Measurements from ENCODE around the gene AMOTL1.

The AMOTL1 gene

DNA sequence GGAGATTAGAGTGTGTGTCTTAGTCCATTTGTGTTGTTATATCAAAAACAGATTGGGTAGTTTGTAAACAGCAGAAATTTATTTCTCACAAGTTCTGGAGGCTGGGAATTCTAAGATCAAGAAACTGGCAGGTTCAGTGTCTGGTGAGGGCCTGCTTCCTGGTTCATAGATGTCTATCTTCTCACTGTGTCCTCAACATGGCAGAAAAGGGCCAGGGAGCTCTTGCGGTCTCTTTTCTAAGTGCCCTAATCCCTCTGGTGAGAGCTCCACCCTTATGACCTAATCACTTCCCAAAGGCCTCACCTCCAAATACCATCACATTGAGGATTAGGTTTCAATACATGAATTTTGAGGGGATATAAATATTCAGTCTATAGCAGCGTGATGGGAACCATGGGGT lies 25.5 kb upstream of the AMOTL1 start:
- DNase-seq: no peak

DNA sequence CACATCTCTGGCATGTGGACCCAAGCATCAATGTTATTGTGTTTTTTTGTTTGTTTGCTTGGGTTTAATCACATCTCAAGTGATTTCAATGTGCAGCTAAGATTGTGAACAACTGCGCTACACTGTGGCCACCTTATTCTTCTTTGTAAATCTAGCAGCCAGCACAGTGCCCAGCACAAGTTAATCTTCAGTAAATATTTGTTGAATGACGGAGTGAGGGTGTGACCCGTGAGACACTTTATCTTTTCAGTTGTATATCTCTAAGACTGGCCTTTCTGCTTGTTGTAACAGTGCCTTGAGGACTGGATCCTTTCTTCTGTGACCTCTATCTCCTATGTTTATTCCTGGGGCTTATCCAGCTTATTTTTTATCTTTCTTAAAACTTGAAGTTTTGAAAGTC lies 21.4 kb upstream of the AMOTL1 start:
- no peak for DNase-seq

DNA sequence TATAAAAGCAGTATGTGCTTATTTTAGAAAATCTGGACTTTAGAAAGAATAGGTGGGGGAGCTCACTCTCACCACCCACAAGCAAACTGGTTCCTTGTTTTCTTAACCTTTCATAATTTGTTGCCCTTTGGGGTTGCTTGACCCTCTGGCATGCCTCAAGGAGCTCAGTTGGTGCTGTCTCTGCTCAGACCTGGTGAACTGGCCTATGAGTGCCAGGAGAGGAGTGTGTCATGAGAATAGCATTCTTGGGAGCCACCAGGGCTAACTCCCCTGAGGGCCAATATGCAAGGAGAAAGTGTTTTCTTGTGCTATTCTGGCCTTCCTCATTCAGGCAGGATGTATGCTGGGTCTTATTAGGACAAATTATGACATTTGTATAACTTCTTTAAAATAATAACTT lies 21.0 kb upstream of the AMOTL1 start:
- no peak for DNase-seq

DNA sequence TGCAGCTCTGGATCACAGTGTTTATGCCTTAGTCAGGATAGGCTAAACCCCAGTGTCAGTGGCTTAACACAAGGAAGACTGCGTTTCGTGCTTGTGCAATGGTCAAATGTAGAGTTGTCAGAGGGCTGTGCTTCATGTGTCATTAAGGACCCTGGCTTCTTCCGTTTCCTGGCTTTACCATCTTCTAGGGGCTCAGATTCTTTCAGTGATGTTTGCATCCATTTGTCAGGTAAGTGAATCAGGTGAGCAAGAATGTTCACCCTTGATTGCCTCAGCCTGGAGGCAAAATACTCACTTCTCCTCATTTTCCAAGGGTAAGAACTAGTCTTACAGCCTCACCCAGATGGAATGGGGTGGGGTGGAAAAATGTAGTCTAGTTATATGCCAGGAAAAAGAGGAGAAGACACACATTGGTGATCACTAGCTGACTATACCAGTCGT lies 20.5 kb upstream of the AMOTL1 start:
- DNase-seq: no peak

DNA sequence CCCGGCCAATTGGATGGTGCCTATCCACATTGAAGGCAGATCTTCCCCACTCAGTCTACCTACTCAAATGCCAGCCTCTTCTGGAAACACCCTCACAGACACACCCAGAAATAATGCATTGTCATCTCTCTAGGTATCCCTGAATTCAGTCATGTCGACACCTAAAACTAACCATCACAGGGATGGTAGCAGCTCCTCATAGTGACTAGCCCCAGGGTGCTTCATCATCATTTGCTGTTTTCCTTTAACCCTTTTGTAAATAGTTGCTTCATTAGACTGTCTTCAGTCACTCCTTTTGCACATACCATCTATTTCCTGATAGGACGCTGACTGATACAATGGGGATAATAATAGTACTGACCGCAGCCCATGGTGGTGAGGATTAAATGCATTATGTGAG lies 18.8 kb upstream of the AMOTL1 start:
- DNase-seq: no peak

DNA sequence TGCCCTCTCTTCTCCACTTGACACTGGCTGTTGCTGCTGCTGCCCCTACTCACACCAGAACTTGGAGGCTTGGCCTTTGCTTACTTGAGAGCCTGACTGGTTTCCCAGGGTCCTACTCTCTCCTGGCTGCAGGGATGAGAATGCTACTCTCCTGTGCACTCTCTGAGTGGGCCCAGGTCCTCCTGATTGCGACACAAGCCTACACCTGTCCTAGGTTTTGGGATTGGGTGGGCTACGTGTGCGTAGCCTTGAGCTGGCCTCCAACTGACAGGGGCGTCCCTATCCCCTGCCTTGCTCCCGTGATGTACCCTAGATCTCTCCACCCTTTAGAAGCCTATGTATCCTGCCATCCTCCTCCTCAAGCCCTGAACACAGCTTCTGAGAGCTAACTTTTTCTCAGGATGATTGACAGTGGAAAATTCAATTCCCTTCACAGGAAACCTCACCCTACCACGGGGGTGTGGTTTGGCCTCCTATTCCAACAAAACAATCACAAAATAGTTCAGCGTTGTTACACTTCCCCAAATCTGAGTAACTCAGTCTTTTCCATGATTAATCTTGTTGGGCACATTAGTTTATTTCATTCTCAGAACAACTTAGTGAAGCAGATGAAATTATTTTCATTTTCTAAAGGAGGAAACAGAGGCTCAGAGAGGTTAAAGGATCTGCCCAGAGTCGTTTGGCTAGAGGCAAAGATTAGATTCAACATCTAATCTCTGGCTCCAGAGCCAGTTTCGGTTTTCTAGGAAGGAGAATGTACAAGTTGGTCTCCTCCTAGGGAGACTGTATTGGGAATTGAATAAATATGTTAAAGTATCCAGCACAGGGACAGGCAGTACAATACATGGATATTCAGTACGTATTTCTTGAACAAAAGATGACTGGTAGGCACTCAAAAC lies 17.6 kb upstream of the AMOTL1 start:
- DNase-seq: no peak

DNA sequence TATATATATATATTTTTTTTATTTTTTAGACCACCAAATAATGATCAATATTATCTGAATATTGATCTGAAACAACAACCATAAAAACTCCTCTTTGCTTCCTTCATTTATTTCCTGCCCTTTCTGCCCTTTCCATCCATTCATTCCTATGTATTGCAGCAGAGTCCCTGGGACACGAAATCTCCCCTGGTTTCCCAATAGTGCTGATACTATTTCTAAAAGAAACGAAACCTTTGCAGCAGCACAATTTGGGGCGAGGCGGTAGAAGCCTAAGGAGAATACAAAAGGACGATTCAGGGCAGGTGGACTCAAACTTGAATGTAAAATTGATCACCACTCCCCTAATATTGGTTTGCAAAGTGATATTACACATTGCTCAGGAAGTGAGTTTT lies 16.9 kb upstream of the AMOTL1 start:
- no peak for DNase-seq

DNA sequence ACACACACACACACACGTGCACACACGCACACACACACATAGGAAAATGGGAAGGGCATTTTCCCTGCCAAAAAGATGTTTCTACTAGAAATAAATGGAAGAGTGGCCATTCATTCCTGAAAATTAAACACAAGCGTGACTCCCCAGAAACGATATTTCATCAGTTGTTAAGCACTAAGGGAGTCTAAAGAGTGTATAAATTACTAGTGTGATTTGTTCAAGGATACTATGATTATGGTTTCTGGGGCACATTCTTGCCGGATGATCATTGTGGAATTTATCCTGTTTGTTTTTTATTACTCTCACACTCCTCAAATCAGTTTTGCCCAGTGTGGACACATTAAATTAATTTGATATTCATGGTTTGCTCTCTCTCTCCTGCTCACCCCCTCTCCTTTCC lies 16.4 kb upstream of the AMOTL1 start:
- DNase-seq: no peak

DNA sequence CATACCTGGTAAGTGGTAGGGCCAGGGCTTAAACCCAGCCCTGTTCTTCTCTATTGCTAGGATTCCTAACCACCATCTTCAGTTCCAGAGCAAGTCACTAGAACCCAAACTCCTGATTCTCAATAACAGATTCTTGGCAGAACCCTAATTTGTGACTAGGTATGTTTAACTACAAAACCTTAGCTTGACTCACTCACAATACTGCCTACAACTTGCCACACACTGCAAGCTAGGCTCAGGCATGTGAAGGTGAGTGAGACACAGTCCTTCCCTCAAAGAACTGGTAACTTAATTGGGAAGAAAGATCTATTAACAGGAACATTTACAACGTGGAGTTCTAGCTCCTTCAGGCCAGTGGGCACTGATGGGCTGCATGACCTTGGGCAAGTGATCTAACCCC lies 14.5 kb upstream of the AMOTL1 start:
- no peak for DNase-seq

DNA sequence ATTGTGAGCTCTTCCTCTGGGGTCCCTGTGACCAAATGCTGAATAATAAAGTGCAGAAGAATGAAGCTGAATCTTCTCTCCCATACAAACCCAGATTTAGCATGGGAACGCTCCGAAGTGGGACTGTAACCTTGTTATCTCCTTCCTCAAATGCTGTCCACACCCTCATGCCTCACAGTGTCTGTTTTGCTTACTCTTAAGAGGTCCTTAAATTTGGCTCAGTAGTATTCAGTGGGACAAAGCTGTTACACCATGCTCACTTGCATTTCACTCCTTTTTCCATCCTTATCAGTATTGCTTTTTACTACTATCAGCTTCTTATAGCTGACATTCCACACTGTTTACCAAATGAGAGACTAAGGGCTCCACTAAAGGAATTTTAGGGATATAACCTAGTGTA lies 13.8 kb upstream of the AMOTL1 start:
- DNase-seq: no peak

DNA sequence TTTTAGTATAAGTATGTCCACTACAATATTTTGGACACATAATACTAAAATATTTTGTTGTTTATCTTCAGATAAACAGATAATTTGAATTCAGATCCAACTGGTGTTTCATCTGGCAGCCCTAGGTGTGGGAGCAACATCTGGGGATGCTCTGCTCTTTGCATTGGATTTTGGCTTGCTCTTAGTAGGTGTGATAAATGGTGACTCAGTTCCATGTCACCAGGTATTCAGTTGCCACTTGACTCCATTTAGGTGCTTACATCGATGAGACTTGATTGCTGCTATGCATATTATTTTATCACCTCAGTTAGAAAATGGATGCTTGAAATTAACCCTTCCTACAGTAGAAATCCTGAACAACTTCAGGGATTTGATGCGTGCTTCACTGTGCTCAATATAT lies 13.3 kb upstream of the AMOTL1 start:
- no peak for DNase-seq

DNA sequence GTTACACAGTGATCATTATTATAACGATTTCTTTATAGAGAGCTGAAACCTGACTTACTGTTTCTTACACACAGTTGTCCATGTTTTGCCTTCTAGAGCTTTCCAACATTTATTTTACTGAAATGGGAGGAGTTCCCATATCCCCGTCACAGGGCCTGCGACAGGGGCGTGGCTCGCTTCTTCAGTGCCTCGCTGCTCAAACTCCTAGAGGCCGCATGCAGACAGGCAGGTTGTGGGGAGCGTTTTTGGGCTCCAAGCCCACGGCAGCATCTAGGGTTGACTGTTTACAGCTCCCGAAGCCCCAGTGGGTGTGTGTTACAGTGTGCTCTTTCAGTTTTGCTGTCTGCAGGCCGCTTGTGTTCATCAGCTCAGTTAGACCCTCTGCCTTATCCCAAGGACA lies 12.7 kb upstream of the AMOTL1 start:
- no peak for DNase-seq

DNA sequence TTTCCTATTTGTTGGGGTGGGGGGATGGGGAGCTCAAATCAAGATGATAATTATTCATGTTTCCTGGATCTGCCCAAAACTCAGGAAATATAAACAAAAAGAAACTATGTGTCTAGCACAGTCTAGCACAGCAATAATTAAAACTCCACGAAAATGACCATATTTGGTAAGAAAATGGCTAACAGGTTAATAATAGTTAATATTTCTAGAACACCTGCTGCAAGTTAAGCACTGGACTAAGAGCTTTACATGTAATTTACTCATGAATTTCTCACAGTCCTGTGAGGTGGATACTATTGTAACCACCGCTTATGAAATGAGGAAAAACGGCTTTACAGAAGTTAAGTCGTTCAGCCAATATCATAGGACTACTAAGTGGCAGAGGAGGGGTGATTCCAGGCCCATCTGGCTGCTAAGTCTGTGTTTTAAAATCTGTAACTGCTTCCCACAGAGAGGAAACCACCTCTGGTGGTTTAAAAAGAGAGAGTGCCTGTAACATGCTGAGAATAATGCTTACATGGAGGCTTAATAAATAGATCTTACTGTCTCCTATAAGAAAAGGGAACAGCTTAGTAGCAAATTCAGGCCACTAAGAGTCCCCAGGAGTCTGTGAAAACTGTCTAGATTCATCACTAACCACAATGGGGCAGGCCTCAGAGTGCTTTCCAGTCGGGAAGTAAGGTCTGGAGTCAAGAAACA lies 11.0 kb upstream of the AMOTL1 start:
- DNase-seq: no peak

DNA sequence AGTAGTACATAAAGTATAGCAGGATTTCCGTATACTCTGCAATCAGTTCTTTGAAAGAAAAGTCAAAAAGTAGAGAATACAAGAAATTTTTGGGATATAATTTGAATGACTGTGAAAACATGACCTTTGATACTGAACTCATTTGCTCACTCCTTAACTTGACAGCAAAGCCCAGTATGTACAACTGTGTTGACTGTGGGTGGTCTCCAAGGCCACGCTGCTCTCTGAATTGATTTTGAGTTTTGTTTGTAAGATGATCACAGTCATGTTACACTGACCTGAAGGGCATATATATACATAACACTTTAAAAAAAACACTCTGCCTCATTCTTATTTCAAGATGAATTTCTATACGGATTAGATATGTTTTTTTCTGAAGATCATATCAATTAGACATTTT lies 9.5 kb upstream of the AMOTL1 start:
- DNase-seq: no peak

DNA sequence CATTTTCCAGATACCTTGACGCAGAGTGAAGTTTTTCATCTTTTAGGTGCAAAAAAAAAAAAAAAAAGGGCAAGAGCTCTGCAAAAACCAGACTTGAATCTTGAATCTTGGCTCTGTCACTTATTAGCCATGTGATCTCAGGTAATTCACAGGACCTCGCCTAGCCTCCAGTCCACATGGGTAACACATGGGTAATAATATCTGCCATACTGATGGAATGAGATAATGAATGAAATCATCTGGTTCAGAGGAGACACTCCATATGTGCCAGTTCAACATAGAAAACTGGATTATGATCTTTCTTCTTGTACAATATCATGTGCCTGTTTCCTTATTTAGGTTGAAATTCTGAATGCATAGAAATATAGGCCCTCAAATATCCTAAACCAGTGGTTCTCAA lies 8.6 kb upstream of the AMOTL1 start:
- no peak for DNase-seq

DNA sequence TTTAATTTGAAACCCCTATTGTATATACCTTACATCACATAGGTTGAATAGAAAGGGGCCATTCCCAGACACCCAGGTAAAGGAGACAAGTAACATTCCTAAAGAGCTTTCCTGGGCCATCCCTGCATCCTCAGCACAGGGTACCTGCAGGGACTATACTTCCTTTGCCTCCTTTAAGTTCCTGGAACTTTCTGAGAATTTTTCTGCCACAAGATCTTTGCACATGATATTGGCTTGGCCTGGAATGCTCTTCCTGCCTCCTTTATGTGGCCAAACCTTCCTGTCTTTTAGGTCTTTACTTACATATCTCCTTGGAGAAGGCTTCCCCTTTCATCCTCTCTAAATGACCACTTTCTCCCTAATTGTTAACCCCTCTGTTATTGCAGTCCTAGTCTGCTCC lies 7.9 kb upstream of the AMOTL1 start:
- no peak for DNase-seq

DNA sequence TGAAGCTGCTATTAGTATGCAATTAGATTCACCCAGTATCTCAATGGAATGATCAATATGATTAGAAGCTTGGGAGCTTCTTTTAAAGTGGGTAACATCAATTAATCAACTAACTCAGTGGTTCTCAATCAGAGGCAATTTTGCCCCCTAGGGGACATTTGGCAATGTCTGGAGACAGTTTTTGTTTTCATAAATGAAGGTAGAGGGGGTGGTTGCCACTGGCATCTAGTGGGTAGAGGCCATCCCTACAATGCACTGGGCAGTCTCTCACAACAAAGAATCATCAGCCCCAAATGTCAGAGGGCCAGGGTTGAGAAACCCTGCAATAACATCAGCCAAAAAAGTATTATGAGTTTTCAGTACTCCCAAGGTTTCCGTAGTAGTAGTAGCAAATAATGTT lies 5.9 kb upstream of the AMOTL1 start:
- DNase-seq: no peak

DNA sequence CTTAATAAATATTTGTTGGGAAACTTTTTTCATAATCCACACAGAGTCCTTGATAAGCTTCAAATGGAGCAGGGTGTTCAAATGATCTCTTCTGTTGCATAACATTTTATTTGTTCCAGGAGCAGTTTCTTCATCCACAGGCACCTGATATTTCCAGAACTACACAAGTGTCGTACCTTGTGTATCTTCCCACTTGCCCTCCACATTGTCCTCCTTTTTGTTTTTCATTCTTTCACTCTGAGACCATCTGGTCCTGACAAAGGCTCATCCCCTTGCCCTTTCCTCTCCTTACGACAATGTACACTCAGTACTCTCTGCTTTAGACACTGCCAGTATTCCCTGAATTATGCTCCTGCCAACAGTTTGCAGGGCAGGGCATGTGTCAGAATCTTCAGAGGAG lies 5.2 kb upstream of the AMOTL1 start:
- no peak for DNase-seq

DNA sequence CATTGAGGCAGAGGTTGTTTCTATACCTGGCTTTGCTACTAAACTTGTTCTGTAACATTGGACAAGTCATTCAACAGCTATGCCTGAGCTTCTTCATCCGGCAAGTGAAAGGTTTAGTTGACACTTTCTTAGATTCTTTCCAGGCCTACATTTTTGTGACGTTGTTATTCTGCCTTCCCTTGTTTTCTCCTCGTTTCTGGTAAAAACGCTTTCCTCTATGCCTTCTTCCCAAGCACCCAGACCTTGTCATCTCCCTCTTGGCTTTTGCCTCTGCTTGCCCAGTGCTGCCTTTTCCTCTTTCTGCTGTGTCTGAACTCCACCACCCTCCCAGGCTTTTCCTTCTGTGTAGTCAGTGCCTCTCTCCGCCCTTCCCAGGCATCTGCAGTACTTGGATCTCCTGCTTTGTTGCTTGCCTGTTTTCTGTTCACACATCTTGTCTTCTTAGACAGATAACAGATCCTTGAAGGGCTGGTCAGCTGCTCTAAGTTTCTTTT lies 1.4 kb upstream of the AMOTL1 start:
- no peak for DNase-seq

DNA sequence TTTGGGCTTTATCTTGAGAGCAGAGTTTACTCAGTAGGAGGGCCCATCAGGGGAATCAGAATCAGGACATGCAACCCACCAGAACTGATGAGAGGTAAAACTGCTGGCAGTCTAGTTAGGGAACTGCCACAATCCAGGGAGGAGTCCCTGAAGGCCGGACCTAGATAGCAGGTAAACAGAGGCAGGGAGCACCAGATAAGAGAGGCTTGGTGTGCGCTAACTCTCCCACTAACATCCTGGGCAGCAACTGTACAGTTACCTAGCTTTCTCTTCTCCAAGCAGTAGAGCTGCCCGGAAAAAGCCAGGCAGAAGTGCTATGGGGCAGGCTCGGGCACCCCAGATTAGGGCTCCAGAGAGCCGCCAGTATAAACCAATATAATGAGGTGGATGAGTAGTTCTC lies 865 bp upstream of the AMOTL1 start:
- DNase-seq: no peak

DNA sequence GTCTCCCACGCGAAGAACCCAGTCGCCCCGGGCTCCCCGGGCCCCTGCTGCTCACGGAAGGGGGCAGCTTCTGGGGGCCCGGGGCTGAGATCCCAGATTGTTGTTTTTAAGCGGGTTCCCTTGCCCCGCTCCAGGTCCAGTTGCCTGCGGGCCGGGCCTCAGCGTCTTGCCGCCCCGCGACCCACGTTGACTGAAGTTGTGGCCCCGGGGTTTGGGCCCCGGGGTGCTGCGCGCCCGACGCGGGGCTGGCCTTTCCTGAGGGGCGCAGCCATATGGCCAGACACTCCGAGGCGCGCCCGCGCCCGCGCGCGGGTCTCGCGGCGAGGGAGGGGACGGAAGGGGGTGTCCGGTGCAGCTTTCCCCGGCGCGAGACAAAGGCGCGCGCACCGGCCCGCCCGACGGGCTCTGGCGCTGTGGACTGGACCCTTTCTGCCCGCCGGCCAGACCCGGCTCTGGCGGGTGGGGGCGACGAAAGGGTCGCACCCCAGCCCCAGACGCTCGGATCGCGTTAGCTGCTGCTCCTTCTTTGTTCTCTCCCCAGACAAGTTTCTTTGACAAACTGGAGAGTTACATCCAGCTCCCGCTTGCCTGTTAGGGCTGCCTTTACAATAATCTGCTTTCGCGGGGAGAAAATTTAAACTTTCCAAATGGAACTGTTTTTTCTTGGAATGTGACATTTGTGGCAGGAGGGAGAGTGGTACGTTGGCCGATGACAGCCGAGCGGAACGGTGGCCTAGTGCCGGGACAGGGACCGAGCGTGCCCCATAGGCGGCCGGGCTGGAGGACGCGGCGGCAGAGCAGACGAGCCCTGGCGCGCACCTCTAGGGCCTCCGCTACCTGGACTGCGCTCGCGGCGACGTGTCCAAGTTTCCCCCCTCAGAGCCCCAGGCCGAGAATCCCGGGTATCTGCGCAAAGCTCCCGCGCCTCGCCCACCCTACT lies 716 bp downstream of the AMOTL1 start:
- DNase-seq: no peak

DNA sequence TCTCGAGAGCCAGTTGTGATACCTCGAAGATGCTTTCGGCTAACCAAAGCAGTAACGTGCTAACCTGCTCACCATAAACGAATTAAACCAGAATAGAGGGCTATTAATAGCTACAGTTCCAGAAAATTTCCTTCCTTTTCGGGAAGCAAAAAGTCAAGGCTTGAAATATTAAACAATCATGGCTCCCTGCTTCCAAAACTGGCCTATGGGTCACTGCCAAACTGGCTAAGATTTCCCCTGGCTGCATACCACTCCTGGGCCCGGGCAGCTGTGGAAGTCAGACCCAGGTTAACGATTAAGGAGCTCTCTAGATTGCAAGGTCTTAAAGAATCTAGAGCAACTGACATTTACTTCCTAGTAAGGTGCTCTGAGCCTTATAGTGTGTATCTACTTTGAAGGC lies 1.7 kb downstream of the AMOTL1 start:
- DNase-seq: no peak

DNA sequence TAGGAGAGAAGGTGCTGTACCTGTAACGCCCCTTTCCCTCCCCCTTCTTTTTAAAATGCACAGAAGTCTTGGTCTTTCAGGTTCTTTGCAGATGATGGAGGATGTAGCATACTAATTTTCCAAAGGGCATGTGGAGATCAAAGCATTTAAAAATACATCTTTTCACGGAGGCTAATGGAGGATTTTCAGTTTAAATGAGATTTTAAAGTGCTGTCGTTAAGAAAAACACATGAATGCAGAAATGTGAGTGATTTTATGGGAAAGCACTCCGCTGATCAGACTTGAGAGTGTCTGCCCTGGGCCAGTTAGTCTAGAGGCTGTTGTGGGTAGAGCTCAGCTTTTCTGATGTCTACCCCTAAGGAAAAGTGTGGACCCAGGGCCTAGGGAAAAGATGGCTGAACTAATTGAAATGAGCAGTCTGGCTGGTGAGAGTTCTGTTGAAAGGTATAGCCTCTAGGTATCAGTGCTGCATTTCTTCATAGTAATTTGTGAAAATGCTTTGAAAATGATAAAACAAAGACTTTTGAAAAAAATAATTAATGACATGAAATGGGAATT lies 2.5 kb downstream of the AMOTL1 start:
- DNase-seq: no peak
